ENCODE results near the gene ERGIC1. TPM values are rescaled to one million over a fixed set of nuclear protein-coding genes. Genes with fewer than 3 reads are reported as not detected.

ERGIC1 gene
- total and polyA plus RNA-seq, 2 of the 13 experiments (the other 11 are each of a cell fraction or from before 2014, with no cell fraction given): 78.5 to 184 TPM

Small RNAs within 50 kb of the gene (small RNA-seq; reads per million reads assigned to genes)
- 0 reads per million in 3 experiments for gene AC022217.4 (ENCODE audit: insufficient read depth in 2 of 3, insufficient read length in 3 of 3, low read depth in 2 of 3, low replicate concordance in 1 of 3)

Other genes with a start within 250 kb of the ERGIC1 start
- 0.09 and 0.11 TPM in 2 replicates for gene NEURL1B, start 193.0 kb upstream of the ERGIC1 start, total RNA-seq (2016; rRNA removed; fragmentation: Illumina TruSeq; extraction: Trizol)
- gene NEURL1B, start 193.0 kb upstream of the ERGIC1 start, polyA plus RNA-seq (2011; rRNA removed): 0.13 and 0.14 TPM in 2 replicates
- gene DUSP1, start 63.1 kb upstream of the ERGIC1 start, total RNA-seq (2016; rRNA removed; fragmentation: Illumina TruSeq; extraction: Trizol): 18.0 and 27.1 TPM in 2 replicates
- gene DUSP1, start 63.1 kb upstream of the ERGIC1 start, polyA plus RNA-seq (2011; rRNA removed): 55.5 and 79.2 TPM in 2 replicates
- gene RPL26L1, start 125.2 kb downstream of the ERGIC1 start, total RNA-seq (2016; rRNA removed; fragmentation: Illumina TruSeq; extraction: Trizol): 83.6 and 107 TPM in 2 replicates
- 60.0 and 61.2 TPM in 2 replicates for gene RPL26L1, start 125.2 kb downstream of the ERGIC1 start, polyA plus RNA-seq (2011; rRNA removed)
- 121 and 143 TPM in 2 replicates for gene ATP6V0E1, start 149.5 kb downstream of the ERGIC1 start, total RNA-seq (2016; rRNA removed; fragmentation: Illumina TruSeq; extraction: Trizol)
- gene ATP6V0E1, start 149.5 kb downstream of the ERGIC1 start, polyA plus RNA-seq (2011; rRNA removed): 215 TPM in 2 replicates
- 4.5 and 5.1 TPM in 2 replicates for gene CREBRF, start 222.1 kb downstream of the ERGIC1 start, total RNA-seq (2016; rRNA removed; fragmentation: Illumina TruSeq; extraction: Trizol)
- gene CREBRF, start 222.1 kb downstream of the ERGIC1 start, polyA plus RNA-seq (2011; rRNA removed): 8.9 and 10.2 TPM in 2 replicates